ENCODE data around the gene SIAH1.

- TF ChIP-seq POLR2A (IDR thresholded peaks at IDR 0.05; ENCODE audit: low read length) (peak; percentile 75), GATA1 (IDR thresholded peaks at IDR 0.05; ENCODE audit: low read depth, low read length) (no peak)
These were observed at the start of gene SIAH1 for GRCh38 chr16:48385253-48386150.

Measured in erythroblast (primary cell).